Measurements from ENCODE around the gene C20orf96.

C20orf96 gene

GRCh38 chr20:272718-273117, 17.8 kb downstream of the C20orf96 start:
- in situ Hi-C loops (cut with HindIII; ENCODE audit: low sequenced_read_pairs), result no loop called here
- DNase-seq (ENCODE audit: low read depth), result no peak
- TF ChIP-seq, protein P1, sequence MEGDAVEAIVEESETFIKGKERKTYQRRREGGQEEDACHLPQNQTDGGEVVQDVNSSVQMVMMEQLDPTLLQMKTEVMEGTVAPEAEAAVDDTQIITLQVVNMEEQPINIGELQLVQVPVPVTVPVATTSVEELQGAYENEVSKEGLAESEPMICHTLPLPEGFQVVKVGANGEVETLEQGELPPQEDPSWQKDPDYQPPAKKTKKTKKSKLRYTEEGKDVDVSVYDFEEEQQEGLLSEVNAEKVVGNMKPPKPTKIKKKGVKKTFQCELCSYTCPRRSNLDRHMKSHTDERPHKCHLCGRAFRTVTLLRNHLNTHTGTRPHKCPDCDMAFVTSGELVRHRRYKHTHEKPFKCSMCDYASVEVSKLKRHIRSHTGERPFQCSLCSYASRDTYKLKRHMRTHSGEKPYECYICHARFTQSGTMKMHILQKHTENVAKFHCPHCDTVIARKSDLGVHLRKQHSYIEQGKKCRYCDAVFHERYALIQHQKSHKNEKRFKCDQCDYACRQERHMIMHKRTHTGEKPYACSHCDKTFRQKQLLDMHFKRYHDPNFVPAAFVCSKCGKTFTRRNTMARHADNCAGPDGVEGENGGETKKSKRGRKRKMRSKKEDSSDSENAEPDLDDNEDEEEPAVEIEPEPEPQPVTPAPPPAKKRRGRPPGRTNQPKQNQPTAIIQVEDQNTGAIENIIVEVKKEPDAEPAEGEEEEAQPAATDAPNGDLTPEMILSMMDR (IDR thresholded peaks at IDR 0.05; ENCODE audit: low read depth, low read length, missing control alignments), result no peak
- H3K4me3 ChIP-seq (ENCODE audit: low read depth, low read length), result no peak overlapping the region

GRCh38 chr20:271528-271927, 19.0 kb downstream of the C20orf96 start:
- DNase-seq (ENCODE audit: low read depth), result no peak
- TF ChIP-seq, protein P1 (IDR thresholded peaks at IDR 0.05; ENCODE audit: low read depth, low read length, missing control alignments), result no peak
- in situ Hi-C loops (cut with HindIII; ENCODE audit: low sequenced_read_pairs), result no loop called here
- H3K4me3 ChIP-seq (ENCODE audit: low read depth, low read length), result no peak overlapping the region

DNA sequence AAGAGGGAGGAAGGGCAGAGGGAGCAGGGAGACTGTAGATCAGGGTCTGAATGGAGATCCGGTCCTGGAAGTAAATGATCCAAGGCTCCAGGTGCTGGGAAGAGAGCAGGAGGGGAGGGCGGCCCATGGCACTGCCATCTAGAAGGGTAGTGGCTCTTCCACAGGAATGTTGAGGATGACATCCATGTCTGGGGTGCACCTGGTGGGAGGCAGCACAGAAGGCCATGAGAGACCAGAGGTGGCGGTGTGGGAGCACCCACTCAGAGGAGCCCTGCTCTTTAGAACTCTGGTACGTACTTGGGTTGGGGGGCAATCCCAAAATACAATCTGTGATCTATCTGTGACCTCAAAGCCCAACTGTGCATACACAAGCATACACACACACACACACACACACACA, 19.5 kb downstream of the C20orf96 start:
- in situ Hi-C loops (cut with HindIII; ENCODE audit: low sequenced_read_pairs), result no loop called here
- no peak overlapping the region for H3K4me3 ChIP-seq (ENCODE audit: low read depth, low read length)
- TF ChIP-seq, protein P1 (IDR thresholded peaks at IDR 0.05; ENCODE audit: low read depth, low read length, missing control alignments), result no peak
- DNase-seq (ENCODE audit: low read depth), result no peak

GRCh38 chr20:270517-270916, 20.0 kb downstream of the C20orf96 start:
- no peak for DNase-seq (ENCODE audit: low read depth)
- TF ChIP-seq, protein P1 (IDR thresholded peaks at IDR 0.05; ENCODE audit: low read depth, low read length, missing control alignments), result no peak
- H3K4me3 ChIP-seq (ENCODE audit: low read depth, low read length), result no peak overlapping the region
- in situ Hi-C loops (cut with HindIII; ENCODE audit: low sequenced_read_pairs), result no loop called here

- TF ChIP-seq, protein P1 (IDR thresholded peaks at IDR 0.05; ENCODE audit: low read depth, low read length, missing control alignments), result peak; percentile 89
- in situ Hi-C loops (cut with HindIII; ENCODE audit: low sequenced_read_pairs), result no loop called here
- DNase-seq (ENCODE audit: low read depth), result no peak
- peak overlapping the region; percentile 48 for H3K4me3 ChIP-seq (ENCODE audit: low read depth, low read length)
These were observed 23.7 kb downstream of the C20orf96 start for GRCh38 chr20:266596-267562.

- in situ Hi-C loops (cut with HindIII; ENCODE audit: low sequenced_read_pairs), result loop anchor here (5.0 kb wide), 1 partner anchor 69 kb away; no protein-coding TSS in a partner anchor
- no peak overlapping the region for H3K4me3 ChIP-seq (ENCODE audit: low read depth, low read length)
- no peak for DNase-seq (ENCODE audit: low read depth)
- TF ChIP-seq, protein P1 (IDR thresholded peaks at IDR 0.05; ENCODE audit: low read depth, low read length, missing control alignments), result no peak
These were observed 26.8 kb downstream of the C20orf96 start for GRCh38 chr20:263701-264100.

All from astrocyte of the cerebellum (primary cell).